AG09309 (cell line): Measurements from ENCODE around the gene CACNB2.
"Not testable (repeated sequence)": the region's sequence is repeated elsewhere in the genome, so short reads cannot be mapped to it uniquely, and the experiment has no call there.

Source experiments
- DNase-seq: peaks from one replicate; pipeline ENCODE4 v3.0.0-alpha.2; 2010; ENCODE audit warnings: low read depth
- H3K4me3 ChIP-seq: 2 replicates; pipeline ENCODE4 v1.5.1; 2011; ENCODE audit warnings: mild to moderate bottlenecking, low read depth, low read length, moderate library complexity; ENCODE audit not compliant: control insufficient read depth
- TF ChIP-seq, protein P1 (sequence below): IDR thresholded peaks from 2 replicates; pipeline ENCODE4 v1.5.1; 2011; ENCODE audit warnings: mild to moderate bottlenecking, low read depth, low read length, inconsistent platforms; ENCODE audit not compliant: insufficient read depth, control insufficient read depth; ENCODE audit errors: missing control alignments

Gene CACNB2

DNA sequence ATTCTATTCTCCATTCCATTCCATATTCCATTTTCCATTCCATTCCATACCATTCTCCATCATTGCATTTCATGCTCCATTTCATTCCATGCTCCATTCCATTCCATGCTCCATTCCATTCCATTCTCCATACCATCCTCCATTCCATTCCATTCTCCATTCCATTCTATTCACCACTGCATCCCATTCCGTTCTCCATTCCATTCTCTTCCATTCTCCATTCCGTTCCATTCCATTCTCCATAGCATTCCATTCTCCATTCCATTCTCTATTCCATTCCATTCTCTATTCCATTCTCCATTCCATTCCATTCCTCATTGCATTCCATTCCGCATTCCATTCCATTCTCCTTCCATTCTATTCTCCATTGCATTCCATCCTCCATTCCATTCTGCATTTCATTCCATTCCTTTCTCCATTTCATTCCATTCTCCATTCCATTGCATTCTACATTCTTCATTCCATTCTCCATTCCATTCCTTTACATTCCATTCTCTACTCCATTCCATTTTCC is 427.2 kb downstream of the CACNB2 start:
- TF ChIP-seq, protein P1, sequence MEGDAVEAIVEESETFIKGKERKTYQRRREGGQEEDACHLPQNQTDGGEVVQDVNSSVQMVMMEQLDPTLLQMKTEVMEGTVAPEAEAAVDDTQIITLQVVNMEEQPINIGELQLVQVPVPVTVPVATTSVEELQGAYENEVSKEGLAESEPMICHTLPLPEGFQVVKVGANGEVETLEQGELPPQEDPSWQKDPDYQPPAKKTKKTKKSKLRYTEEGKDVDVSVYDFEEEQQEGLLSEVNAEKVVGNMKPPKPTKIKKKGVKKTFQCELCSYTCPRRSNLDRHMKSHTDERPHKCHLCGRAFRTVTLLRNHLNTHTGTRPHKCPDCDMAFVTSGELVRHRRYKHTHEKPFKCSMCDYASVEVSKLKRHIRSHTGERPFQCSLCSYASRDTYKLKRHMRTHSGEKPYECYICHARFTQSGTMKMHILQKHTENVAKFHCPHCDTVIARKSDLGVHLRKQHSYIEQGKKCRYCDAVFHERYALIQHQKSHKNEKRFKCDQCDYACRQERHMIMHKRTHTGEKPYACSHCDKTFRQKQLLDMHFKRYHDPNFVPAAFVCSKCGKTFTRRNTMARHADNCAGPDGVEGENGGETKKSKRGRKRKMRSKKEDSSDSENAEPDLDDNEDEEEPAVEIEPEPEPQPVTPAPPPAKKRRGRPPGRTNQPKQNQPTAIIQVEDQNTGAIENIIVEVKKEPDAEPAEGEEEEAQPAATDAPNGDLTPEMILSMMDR, result no peak
- H3K4me3 ChIP-seq, result no peak overlapping the region
- DNase-seq, result no peak

DNA sequence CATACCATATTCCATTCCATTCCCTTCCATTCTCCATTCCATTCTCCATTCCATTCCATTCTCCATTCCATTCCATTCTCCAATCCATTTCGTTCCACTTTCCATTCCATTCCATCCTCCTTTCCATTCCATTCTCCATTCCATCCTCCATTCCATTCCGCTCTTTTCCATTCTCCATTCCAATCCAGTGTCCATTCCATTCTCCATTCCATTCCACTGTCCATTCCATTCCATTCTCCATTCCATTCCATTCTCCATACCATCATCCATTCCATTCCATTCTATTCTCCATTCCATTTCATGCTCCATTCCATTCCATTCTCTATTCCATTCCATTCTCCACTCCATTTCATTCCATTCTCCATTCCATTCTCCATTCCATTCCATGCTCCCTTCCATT is 430.2 kb downstream of the CACNB2 start:
- not testable (repeated sequence) for DNase-seq, H3K4me3 ChIP-seq

DNA sequence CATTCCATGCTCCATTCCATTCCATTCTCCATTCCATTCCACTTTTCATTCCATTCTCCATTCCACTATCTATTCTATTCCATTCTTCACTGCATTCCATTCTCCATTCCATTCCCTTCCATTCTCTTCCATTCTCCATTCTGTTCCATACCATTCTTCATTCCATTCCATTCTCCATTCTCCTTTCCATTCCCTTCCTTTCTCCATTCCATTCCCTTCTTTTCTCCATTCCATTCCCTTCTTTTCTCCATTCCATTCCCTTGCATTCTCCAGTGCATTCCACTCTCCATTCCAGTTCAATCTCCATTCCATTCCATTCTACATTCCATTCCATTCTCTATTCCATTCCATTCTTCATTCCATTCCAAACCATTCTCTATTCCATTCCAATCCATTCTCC is 430.9 kb downstream of the CACNB2 start:
- no peak overlapping the region for H3K4me3 ChIP-seq
- DNase-seq, result no peak
- TF ChIP-seq, protein P1, result no peak

DNA sequence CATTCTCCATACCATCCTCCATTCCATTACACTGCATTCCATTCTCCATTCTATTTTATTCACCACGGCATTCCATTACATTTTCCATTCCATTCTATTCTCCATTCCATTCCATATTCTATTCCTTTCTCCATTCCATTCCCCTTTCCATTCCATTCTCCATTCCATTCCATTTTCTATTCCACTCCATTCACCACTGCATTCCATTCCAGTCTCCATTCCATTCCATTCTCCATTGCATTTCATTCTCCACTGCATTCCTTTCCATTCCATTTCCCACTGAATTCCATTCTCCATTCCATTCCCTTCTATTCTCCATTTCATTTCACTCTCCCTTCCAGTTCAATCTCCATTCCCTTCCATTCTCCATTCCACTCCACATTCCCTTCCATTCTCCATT is 431.6 kb downstream of the CACNB2 start:
- no peak overlapping the region for H3K4me3 ChIP-seq
- no peak for DNase-seq
- TF ChIP-seq, protein P1, result no peak

DNA sequence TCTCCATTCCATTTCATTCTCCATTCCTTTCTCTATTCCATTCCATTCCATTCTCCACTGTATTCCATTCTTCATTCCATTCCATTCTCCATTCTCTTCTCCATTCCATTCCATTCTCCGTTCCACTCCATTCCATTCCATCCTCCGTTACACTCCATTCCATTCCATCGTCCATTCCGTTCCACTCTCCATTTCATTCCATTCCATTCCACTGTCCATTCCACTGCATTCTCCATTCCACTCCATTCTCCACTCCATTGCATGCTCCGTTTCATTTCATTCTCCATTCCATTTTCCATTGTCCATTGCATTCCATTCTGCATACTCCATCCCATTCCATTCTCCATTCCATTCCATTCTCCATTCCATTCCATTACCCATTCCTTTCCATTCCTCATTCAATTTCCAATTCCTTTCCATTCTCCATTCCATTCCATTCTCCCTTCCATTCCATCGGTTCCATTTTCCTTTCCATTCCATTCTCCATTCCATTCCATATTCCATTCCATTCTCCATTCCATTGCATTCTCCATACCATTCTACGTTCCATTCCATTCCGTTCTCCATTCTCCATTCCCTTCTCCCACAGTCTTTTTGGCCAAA is 432.8 kb downstream of the CACNB2 start:
- H3K4me3 ChIP-seq, result no peak overlapping the region
- TF ChIP-seq, protein P1, result no peak
- DNase-seq, result no peak

DNA sequence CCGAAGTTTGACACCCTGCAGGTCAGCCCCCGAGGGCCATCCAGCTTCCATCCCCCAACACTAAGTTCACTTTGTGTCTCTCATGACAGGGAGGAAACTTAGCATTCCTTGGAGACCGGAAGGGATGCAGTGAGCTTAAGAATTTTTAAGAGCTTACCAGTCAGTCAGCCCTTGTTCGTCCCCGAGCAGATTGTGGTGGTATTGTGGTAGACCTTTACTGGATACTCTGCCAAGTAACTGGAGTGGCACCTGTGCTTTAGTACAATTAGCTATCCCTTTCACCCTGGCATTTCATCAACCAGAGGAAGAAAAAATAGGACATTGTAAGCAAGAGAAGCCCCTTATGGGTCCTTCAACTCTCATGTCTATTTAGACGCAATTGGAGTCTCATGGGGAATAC is 436.4 kb downstream of the CACNB2 start:
- DNase-seq, result no peak
- TF ChIP-seq, protein P1, result no peak
- H3K4me3 ChIP-seq, result no peak overlapping the region

DNA sequence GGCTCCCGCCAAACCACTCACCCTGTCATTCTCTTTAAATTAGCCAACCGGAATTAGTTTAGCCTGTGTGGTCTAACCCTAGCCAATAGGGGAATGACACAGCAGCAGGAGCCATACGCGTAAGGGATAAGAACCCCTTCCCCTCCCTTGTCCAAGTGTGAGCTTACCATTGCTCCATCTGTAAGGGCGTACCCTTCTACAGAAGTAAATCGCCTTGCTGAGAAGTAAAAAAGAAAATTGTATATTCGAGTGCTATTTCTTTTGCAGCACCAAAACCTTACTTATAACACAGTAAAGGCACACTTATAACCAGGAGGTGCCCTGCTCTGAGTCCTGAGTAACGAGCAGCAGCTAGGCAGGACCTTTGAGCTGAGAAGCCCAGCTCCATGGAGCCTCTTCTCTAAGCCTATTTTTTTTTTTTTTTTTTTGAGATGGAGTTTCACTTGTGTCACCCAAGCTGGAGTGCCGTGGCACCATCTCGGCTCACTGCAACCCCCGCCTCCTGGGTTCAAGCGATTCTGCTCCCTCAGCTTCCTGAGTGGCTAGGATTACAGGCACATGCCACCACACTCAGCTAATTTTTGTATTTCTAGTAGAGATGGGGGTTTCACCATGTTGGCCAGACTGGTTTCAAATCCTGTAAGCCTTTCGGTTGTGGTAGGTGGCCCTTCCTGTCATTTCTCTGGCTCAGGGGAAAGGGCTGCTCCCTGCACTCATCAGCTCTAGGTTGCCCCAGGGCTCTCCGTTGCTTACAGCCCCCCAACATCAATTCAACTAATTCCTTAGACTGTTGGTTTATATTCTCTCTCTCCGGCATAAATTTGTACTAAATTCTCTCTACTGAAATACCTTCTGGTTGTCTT is 437.8 kb downstream of the CACNB2 start:
- TF ChIP-seq, protein P1, result no peak
- DNase-seq, result no peak
- no peak overlapping the region for H3K4me3 ChIP-seq
